GM10847 (cell line): Measurements from ENCODE around the gene GYG1.

ENCODE experiments used
- POLR2A ChIP-seq: IDR thresholded peaks from 2 replicates; pipeline ENCODE4 v1.6.1; 2011; ENCODE audit not compliant: insufficient read length; ENCODE audit errors: extremely low read depth

The GYG1 gene

DNA sequence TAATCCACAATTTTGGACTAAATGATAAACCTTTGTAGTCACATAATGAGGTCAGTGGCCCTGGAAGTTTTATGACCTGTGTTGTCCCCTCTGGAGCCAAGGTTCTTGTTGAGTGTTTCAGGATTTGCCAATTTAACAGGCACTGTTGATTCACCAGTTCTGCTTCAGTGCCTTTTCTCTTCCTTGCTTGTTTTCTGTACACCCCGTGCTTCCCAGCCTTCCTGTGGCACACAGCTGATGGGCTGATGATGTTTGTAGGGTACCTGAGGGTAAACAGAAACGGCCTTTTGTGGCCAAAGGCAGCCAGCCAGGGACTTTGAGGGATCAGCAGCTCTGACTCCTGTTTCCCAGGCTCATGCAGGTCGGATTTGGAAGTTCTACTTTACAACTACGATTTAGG lies 13.3 kb downstream of the GYG1 start:
- TF ChIP-seq POLR2A: no peak

DNA sequence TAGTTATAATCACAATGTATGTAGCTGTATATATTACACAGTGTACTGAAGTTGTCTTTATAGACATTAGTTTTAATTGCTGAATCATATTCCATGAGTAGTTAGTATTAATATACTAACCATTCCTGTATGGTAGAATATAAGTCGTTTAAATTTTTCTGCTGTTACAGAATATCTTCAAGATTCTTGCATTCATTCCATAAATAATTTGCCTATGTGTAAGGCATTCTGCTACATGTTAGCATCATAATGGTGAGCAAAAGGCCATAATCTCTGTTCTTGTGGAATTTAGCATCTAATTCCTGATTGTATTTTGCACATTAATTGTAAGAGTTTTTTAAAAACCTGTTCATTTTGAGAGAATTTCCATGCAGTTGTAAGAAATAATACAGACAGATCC lies 14.1 kb downstream of the GYG1 start:
- TF ChIP-seq POLR2A: no peak

DNA sequence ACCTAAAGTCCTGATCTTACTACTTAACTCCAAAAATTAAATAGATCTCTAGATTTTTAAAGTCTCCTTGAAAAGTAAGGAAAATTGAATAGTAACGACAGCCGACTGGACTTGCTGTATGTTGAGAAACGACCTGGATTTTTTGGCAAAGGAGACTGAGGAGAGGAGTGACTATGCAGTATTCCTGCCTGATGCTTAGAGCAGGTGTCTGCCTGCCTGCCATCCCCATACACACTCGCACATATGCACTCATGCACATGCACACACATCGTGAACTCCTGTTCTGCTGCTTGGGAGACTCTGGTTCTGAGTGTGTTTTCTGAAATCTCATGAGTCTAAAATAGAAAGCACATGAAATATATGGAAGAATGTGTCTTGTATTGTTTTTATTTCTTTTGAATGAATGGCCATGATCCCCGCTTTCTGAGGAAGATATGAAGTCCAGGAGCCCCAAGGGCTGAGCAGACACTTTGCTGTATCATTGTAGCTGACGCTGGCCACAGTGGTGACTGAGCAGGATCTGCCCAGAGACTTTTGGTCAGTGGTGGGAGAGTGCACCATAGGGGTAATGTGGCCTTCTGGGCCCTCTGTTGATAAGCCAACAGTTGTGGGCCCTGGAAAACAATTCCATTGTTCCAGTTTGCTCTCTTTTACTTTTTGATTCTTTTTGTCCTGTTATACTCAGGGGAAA lies 16.4 kb downstream of the GYG1 start:
- no peak for TF ChIP-seq POLR2A

DNA sequence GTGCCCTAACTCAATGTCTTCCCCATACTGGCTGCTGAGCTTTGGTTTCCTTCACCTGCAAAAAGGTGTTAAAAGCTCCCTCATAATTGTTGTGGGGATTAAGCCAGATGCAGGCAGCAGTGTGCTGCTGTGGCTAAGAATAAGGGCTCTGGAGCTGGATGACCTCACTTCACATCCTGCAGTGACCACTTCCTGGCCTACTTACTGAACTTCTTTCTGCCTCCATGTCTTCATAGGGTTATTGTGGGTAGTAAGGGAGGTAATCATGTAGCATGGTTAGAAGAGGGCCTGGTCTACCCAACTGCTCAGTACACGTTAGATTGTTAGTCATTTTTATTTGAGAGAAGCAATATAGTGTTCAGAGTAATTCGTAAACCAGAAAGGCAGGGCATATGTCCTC lies 18.4 kb downstream of the GYG1 start:
- TF ChIP-seq POLR2A: no peak

DNA sequence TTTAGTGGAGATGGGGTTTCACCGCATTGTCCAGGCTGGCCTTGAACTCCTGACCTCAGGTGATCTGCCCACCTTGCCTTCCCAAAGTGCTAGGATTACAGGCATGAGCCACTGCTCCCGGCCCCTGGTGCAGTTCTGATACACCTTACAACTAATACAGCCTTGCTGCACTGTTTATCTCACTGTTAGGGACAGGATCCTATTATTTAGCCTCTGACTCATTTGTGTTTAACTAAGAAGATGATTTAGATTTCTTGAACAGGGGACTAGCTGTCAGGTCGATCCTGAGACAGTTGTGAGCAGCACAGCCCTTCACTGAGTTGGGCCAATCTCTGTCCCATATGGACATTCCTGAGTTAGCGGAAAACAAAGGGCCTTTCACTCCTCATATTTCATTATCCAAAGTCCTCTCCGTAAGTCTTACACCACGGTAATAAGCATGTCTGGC lies 19.2 kb downstream of the GYG1 start:
- TF ChIP-seq POLR2A: no peak

DNA sequence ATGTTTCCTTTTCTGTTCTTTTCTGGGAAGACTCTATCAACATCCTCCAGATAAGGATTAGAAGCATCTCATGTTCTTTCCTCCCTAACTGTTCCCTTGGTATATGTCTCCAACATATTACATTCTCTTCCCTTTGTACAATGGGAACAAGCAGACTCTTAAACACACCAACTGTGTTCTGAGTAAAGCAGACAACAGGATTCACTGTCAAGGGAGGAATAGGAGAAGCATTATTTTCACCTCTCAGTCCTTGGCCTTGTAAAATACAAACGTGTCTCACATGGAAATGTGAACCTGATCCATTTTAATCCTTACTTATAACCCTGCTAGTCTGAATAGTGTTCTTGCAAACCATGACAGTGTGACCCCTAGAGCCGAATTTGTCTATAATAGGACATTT lies 19.6 kb downstream of the GYG1 start:
- TF ChIP-seq POLR2A: no peak

DNA sequence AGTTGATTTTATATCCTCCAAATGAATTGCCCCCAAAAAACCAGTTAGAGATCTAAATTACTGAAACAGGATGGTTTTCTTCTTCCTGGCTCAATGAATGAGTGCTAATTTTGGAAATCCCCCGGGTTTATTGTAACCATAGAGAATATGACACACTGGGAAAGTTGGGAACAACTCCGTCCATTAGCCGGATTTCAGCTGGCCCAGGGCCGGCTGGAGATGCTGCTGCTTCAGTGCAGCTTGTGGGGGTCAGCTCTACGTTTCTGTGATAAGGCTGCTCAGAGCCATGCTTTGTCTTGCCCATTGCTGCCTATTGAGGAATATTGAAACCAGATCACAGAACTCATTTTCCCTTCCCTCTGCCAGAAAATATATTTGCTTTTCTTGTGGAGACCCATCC lies 20.3 kb downstream of the GYG1 start:
- TF ChIP-seq POLR2A: no peak

DNA sequence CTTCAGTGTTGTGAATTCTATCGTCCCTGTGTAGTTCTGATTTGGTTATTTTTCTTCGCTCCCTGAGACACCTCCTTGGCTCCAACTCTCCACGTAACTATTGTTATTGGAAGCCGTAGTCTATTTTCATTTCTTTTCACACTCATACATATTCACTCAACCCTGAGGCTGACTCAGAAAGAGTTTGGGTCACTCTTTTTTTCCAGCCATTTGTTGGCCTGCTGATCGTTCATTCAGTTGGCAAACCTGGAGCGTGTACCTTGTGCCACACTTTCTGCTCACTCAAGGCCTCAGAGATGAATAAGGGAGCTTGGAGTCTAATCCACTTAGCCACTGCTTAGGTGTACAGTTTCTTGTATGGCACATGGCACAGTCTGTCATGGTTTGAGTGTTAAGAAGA lies 22.4 kb downstream of the GYG1 start:
- no peak for TF ChIP-seq POLR2A

DNA sequence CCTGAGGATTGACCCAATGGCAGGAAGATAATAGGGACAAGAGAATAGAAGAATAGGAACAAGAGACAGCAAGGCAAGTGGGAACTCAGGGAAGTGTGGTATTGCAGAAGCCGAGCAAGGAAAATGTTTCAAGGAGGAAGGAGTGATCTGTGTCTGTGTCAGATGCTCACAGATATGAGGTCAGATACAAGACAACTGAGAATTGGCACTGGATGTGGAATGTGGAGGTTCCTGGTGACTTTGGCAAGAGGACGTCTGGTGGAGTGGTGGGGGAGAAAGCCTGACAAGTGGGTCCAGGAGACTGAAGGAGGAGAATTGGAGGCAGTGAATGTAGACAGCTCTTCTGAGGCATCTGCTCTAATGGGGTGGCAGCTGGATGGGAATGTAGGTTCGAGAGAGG lies 24.1 kb downstream of the GYG1 start:
- no peak for TF ChIP-seq POLR2A

DNA sequence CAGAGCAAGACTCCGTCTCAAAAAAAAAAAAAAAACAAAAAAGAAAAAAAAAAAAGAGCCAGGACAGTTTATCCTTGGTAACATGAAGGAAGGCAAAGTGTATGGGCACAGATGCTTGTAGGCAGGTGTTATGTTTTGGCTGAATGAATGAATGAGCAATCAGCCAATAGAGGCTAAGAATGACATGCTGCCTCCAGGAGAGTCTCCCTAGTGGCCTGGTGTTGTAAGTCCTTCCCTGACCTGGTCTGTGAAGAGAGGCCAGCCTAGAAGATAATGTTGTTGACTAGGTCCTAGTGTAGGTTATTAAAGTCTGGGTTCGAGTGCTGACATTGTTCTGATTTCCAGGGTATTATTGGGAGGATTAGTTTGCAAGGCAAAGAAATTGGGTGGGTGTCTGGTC lies 24.9 kb downstream of the GYG1 start:
- TF ChIP-seq POLR2A: no peak

DNA sequence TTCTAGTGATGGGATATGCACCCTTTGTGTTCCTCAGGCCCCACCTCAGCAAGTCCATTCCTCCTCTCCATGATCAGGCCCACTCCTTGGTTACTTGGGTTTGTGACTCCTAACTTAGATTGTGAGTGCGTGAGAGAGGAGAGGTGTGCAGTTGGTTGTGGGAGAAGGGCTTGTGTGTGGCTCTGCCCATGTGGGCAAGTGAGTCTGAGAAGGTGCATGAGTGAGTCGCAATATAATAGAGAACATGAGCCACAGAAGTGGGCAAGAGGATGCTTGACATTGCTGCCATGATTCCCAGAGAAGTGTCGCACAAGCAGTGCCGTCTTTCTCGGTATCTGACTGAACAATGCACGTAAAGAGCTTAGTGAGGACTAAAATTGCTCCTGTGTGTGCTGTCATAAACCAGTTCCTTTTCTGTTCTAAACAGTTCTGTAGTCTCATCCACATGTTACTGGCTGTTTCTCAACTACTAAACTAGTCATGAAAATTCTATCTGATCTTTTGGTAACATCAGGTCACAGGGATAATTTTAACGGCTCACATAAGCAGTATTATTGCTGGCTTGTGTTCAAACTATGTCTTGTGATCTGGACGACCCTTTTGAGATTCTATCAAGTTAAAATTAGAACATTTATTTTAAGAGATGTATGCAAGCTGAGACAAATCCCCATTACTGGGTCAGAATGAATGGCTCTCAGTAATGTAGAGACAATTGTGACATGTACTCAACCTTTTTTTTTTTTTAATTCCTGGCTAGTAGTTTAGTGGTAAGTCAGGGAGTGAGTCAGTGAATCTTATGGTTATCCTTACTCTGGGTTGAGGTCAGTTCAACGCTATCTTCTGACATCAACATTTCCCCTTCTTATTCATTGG lies 25.6 kb downstream of the GYG1 start:
- TF ChIP-seq POLR2A: no peak

DNA sequence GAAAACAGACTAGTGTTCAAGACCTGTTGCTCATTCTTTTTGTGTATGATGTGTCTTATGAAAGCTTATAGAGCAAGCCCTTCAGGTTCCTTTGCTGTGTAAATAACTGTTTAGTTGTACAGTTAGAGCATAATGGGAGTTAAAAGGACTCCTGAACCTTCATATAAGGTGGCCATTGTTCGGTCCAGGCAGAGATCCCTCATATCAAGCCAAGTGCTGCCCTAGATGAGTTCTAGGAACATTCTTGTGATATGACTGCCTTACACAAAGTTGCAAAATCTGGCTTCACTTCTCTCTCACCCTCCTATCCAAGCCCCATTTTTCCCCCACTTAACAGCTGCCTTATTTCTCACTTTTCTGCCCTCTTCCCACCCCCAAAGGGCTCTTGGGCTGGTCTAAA lies 26.9 kb downstream of the GYG1 start:
- TF ChIP-seq POLR2A: no peak

DNA sequence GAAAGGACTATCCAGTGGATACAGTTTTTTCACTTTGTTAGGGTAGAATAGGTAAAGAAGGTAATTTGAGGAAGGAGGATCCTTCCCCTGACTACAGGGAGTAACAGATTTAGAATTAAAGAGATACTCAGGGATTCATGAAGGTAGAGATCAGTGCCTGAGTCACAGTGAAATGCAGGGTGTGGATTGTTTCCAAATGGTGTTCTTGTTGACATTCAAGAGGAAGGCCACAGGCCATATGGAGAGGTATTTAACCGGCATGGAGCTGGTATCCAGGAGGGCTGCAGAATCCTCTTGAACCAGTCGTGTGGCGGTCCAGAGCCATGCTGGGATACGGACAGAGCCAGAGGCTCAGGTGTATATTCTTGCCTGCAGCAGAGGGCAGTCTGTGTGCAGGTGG lies 28.2 kb downstream of the GYG1 start:
- no peak for TF ChIP-seq POLR2A

DNA sequence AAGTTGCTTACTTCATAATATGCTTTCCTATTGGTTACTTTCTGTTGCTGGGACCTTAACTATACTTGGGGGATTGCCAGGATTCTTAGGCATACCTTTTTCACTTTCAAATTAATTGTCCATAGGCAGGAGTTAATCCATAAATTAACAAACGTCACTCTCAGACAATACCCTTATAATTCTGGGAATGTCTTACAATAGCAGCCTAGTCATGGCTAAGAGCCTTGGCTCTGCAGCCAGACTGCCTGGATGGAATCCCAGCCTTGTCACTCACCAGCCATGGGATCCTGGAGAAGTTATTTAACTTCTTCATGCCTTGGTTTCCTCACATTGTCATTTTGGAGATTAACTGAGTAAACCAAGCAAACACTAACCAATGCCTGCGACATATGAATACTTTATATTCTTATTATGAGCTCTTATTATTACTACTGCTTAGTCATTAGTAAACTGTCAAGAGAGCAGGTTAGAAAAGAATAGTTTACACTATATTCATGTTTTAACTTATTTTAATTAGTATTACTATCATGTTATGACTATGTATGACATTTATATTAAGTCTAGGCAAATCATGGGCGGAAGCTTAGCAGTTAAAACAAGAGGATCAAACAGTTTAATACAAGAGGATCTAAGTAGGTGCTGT lies 29.0 kb downstream of the GYG1 start:
- no peak for TF ChIP-seq POLR2A

DNA sequence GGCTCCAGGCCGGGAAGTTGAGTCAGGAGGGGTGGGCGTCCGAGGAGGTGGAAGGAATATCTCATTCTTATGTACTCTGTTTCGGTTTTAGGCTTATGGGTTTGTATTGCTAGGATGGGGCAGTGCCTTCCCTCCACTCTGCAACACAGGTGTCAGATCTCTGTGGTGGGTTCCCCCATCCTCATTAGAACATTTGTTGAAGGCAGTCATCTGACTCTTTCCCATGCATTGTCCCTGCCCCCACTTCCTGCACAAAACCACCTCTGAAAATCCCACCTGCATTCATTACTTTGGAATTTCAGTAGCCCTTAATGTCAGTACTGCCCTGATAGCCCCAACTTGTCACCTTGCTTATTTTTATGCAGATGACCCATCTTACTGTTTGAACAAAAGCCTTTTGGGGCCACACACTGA lies 29.5 kb downstream of the GYG1 start:
- TF ChIP-seq POLR2A: no peak

DNA sequence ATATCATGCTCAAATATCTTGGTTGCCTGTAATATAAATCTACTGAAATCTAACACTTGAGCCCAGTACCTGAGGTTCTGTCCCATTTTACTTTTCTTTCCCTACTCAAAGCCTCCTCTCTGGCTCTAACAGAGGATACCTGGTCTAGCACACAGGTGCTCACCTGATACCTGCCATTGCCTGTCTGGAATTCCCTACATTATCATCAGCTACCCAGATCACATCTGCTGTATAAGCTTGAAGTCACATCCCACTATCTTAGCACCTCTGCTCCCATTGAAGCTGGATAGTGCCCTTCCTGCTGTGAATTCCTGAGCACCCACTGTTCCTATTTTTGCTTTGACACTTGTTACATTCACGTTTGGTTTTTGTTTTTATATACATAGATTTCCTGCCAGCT lies 30.5 kb downstream of the GYG1 start:
- no peak for TF ChIP-seq POLR2A

DNA sequence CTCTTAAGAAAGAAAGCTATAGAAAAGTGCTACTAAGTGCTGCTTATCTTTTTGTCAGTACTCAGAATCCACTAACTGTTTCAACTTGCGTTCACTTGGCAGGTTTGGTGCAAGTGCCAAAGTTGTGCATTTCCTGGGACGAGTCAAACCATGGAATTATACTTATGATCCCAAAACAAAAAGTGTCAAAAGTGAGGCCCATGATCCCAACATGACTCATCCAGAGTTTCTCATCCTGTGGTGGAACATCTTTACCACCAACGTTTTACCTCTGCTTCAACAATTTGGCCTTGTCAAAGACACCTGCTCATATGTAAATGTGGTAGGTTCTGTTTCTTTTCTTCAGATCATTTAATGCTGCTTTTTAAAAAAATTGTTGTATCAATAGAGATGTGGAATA lies 32.6 kb downstream of the GYG1 start:
- no peak for TF ChIP-seq POLR2A

DNA sequence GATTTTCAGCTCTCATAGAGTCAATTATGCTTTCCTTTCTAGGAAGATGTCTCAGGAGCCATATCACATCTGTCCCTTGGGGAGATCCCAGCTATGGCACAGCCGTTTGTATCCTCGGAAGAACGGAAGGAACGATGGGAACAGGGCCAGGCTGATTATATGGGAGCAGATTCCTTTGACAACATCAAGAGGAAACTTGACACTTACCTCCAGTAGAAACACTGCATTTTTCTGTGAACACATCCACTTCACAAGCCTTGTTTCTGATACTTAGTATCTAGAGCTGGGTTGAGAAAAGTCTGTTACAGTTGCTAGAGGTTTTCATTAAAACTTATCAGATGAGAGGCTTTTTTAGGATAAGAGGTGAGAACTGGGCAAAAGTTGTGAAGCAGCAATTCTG lies 35.4 kb downstream of the GYG1 start:
- no peak for TF ChIP-seq POLR2A
